GM12872 (cell line): ENCODE results near the gene WBP1.

Experiments
- TF ChIP-seq, protein P1 (sequence below): IDR thresholded peaks from 3 replicates; pipeline ENCODE4 v1.5.1; 2011; ENCODE audit warnings: low read depth, mild to moderate bottlenecking, low read length, moderate library complexity; ENCODE audit not compliant: insufficient read depth

The WBP1 gene

DNA sequence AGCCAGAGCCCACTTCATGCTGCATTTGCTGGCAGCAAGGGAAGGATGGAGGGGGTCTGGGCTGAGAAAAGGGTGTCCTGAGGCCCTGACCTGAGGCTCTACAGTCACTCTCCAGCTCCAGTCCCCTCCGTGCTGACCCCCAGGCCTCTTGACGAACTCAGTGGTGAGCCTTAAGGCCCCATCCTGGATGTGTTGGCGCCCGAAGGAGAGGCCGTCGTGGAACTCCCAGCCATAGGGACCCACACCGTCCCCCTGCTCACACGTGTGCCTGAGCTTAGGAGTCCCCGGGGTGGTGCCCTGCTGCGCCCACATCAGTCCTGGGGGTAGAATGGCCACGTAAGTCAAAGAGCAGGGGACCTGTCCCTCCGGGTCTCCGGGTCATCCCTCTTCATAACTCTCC, 6.2 kb downstream of the WBP1 start:
- TF ChIP-seq, protein P1, sequence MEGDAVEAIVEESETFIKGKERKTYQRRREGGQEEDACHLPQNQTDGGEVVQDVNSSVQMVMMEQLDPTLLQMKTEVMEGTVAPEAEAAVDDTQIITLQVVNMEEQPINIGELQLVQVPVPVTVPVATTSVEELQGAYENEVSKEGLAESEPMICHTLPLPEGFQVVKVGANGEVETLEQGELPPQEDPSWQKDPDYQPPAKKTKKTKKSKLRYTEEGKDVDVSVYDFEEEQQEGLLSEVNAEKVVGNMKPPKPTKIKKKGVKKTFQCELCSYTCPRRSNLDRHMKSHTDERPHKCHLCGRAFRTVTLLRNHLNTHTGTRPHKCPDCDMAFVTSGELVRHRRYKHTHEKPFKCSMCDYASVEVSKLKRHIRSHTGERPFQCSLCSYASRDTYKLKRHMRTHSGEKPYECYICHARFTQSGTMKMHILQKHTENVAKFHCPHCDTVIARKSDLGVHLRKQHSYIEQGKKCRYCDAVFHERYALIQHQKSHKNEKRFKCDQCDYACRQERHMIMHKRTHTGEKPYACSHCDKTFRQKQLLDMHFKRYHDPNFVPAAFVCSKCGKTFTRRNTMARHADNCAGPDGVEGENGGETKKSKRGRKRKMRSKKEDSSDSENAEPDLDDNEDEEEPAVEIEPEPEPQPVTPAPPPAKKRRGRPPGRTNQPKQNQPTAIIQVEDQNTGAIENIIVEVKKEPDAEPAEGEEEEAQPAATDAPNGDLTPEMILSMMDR: no peak

DNA sequence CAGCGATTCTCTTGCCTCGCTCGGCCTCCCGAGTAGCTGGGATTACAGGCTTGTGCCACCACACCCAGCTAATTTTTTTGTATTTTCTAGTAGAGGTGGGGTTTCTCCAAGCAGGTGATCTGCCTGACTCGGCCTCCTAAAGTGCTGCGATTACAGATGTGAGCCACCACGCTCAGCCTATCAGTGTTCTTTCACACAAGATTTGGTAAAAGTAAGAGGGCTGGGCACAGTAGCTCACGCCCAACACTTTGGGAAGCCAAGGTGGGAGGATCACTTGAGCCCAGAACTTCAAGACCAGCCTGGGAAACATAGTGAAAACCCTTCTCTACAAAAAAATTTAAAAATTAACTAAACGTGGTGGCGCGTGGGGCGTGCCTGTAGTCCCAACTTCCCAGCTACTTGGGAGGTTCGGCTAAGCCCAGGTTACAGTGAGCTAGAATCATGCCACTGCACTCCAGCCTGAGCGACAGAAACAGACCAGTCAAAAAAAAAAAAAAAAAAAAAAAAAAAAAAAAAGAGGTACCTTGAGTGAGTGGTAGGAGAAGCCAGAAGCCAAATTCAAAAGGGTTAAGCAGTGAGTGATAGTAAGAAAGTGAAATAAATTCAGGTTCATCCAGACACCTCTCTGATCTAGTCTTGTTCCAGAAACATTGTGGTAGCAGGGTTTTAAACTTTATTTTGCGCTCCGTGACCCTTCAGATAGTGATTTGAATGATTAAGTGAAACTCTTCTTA, 13.3 kb downstream of the WBP1 start:
- TF ChIP-seq, protein P1: no peak

DNA sequence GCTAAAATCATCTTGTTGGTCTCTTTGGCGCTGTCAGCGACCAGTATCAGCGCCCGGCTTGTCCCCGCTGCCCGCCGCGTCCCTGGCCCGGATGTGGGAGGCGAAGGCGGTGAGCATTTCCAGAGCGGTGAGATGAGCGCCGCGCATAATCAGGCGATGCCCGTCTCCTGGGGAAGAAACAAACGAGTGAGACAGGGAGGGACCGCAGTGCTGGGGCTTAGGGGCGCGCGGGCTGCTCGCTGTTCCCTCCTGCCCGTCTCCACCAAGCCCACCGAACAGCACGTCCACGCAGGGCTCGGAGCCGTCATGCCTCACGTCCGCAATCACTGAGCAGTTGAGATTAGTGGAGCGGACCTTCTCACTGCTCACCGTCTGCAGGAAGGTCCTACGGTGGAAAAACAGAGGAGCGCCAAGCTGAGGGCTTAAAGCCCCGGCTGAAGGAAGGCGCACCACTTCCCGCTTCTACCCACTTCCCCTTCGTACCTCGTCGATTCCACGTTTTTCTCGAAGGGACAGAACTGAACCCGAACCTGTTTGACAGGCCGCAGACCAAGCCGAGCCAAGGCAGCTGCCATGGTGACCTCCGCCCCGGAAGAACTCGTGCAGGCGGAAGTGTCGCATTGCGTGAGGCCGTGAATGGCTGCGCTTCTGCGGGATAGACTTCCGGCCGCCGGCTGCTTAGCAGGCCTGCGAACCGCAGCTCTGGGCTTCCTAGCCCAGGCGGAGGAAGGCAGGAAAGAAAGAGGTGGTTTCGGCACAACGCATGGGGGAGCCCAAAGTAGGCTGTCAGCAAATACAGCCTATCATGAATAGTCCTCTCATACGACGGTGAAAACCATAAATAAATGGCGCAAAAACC, 14.1 kb downstream of the WBP1 start, which contains the start of gene MRPL53:
Gene MRPL53, minus strand, starts transcription at position 595 of the 859 bp plus-strand sequence. Its CDS starts 20 bp downstream, at position 575.
- TF ChIP-seq, protein P1: no peak

DNA sequence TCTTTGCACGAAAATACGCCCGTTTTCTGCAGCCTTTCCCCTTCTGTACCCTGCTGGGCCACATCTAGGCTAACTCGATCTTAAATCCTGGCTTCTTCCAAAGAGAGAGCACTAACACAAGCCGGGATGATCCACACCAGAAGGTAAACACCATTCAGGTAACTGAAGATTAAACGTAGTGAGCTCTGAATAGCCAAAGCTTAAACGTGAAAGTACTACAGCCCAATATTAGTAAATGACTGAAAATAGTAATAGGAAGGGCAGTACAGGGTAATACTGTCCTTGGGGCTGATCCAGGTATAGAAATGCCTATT, 14.7 kb downstream of the WBP1 start:
- TF ChIP-seq, protein P1: no peak

DNA sequence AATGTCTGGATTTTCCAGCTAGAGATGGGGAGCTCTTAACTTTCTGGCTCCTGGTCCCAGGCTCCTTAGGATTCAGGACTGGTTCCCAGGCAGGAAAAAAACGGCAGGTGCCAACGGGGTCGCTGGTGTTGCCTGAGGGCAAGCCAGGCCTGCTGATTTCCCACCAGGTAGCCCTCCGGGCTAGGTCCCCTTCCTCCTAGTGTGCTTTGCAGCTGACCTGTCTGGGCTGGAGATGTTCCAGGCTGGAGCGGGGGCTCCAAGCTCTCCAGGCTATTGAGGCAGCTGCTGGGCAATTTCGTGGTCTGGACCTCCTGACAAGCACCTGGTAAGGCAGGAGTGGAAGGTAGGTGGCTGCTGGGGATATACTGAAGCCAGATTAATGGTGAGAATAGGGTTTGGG, 16.2 kb downstream of the WBP1 start:
- TF ChIP-seq, protein P1: no peak

DNA sequence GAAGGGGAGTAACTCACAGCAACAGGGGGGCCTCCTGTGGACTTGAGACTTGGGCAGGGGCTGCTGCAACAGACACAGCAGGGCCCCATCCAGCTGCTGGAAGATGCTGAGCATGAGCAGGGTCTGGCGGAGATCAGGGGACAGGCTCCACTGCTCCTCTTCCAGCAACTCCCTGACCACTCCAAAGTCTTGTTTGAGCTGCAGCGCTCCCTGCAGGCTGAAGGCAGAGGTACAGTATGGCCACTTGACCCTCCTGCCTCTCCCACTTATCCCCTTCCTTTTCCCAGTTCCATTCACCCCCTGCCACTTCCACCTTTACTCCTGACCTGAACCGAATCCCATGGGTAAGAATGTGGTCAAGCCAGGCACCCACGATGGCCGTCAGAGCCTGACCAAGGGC, 16.7 kb downstream of the WBP1 start:
- TF ChIP-seq, protein P1: peak; percentile 68

DNA sequence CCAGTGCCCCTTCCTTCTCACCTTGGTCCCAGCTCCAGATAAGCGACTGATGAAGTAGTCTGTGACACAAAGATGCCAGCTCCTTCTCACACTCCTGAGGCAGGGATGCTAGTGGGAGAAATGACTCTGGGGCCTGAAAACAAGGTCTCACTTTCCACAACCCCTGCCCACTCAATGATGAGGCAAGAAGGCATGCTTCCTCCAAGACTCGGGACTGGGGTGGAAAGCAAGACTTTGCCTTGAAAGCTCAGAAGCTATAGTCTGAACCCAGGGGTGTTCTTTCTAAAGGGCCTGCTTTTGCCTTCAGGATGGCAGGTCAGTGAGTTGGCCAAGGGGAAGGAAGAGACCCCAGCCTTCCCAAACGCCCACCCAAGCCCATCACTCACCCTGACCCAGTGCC, 23.2 kb downstream of the WBP1 start:
- TF ChIP-seq, protein P1: no peak
